GM12878 (cell line): ENCODE results near the gene HMCN1. TPM values are rescaled to one million over a fixed set of nuclear protein-coding genes. Genes with fewer than 3 reads are reported as not detected.

ENCODE experiments used
- BCL11A ChIP-seq: IDR thresholded peaks from 2 replicates; pipeline ENCODE4 v1.6.1; 2011; ENCODE audit warnings: low read depth, low read length
- CEBPB ChIP-seq, 2 experiments: fragments of 150-350 bp in 1 of 2; IDR thresholded peaks; 2 replicates each; pipeline ENCODE4 v1.6.1; 2012 to 2014; ENCODE audit warnings: low read depth in 2 of 2, low read length in 2 of 2, borderline replicate concordance in 1 of 2, inconsistent platforms in 1 of 2
- CHD2 ChIP-seq: IDR thresholded peaks from 2 replicates; pipeline ENCODE4 v1.6.1; 2011; ENCODE audit warnings: low read depth, low read length, improper control_type of control experiment, borderline replicate concordance
- CHD4 ChIP-seq: fragments of 200-600 bp; sonication (generic); IDR thresholded peaks from 2 replicates; pipeline ENCODE4 v1.6.1; 2016; ENCODE audit warnings: mild to moderate bottlenecking
- FOXM1 ChIP-seq: IDR thresholded peaks from 2 replicates; pipeline ENCODE4 v1.6.1; 2012; ENCODE audit warnings: low read depth, mild to moderate bottlenecking, inconsistent platforms, low read length, moderate library complexity
- HDAC6 ChIP-seq: fragments of 200-600 bp; sonication (generic); IDR thresholded peaks from one replicate; pipeline ENCODE4 v1.8.0; 2017; ENCODE audit warnings: antibody characterized with exemption; ENCODE audit not compliant: unreplicated experiment
- IKZF2 ChIP-seq, 2 experiments: fragments of 450-650 bp; IDR thresholded peaks; 2 replicates each; pipeline ENCODE4 v1.6.1; 2017; ENCODE audit warnings: mild to moderate bottlenecking in 2 of 2, moderate library complexity in 2 of 2
- IRF3 ChIP-seq: fragments of 450-650 bp; IDR thresholded peaks from 2 replicates; pipeline ENCODE4 v1.6.1; 2014; ENCODE audit warnings: mild to moderate bottlenecking
- LARP7 ChIP-seq: fragments of 450-650 bp; IDR thresholded peaks from 2 replicates; pipeline ENCODE4 v1.6.1; 2017; ENCODE audit warnings: mild to moderate bottlenecking
- MXI1 ChIP-seq: fragments of 150-350 bp; IDR thresholded peaks from 2 replicates; pipeline ENCODE4 v1.6.1; 2011; ENCODE audit warnings: low read depth, mild to moderate bottlenecking, inconsistent platforms, low read length, improper control_type of control experiment
- NFIC ChIP-seq: IDR thresholded peaks from 2 replicates; pipeline ENCODE4 v1.6.1; 2012; ENCODE audit warnings: low read depth, mild to moderate bottlenecking, inconsistent platforms, low read length, moderate library complexity
- POU2F2 ChIP-seq: IDR thresholded peaks from 3 replicates; pipeline ENCODE4 v1.6.1; 2011; ENCODE audit warnings: low read depth, mild to moderate bottlenecking, low read length, borderline replicate concordance
- RAD51 ChIP-seq: fragments of 450-650 bp; IDR thresholded peaks from 2 replicates; pipeline ENCODE4 v1.6.1; 2016; ENCODE audit warnings: moderate library complexity, mild to moderate bottlenecking, inconsistent platforms
- RUNX3 ChIP-seq: IDR thresholded peaks from 2 replicates; pipeline ENCODE4 v1.6.1; 2012; ENCODE audit warnings: low read length, inconsistent platforms
- SIX5 ChIP-seq: IDR thresholded peaks from 2 replicates; pipeline ENCODE4 v1.6.1; 2011; ENCODE audit warnings: mild to moderate bottlenecking, low read depth, low read length, moderate library complexity; ENCODE audit not compliant: severe bottlenecking
- SMAD1 ChIP-seq: fragments of 450-650 bp; IDR thresholded peaks from 2 replicates; pipeline ENCODE4 v1.6.1; 2018; ENCODE audit warnings: mild to moderate bottlenecking, low read depth; ENCODE audit not compliant: partially characterized antibody
- SMAD5 ChIP-seq: IDR thresholded peaks from 2 replicates; pipeline ENCODE4 v1.6.1; 2016; ENCODE audit warnings: antibody characterized with exemption, low read depth
- SMARCA5 ChIP-seq: fragments of 450-650 bp; IDR thresholded peaks from 2 replicates; pipeline ENCODE4 v1.6.1; 2017; ENCODE audit warnings: mild to moderate bottlenecking
- SMC3 ChIP-seq: IDR thresholded peaks from 2 replicates; pipeline ENCODE4 v1.6.1; 2011; ENCODE audit warnings: low read length, improper control_type of control experiment, borderline replicate concordance
- SRF ChIP-seq, 2 experiments: IDR thresholded peaks; 2 replicates each; pipeline ENCODE4 v1.6.1; 2011; ENCODE audit warnings: low read depth in 2 of 2, low read length in 2 of 2, mild to moderate bottlenecking in 1 of 2, moderate library complexity in 1 of 2
- ZBED1 ChIP-seq: IDR thresholded peaks from 2 replicates; pipeline ENCODE4 v1.6.1; 2016; ENCODE audit warnings: borderline replicate concordance
- polyA plus RNA-seq, 11 experiments: library from polyadenylated mRNA; depleted of rRNA in 4 of 11; unstranded in 6 of 11; stranded (reverse) in 5 of 11; fragments of >200 nt; fragmentation: Nextera tagmentation in 4 of 11; fragmentation: Illumina TruSeq in 1 of 11; extraction: Ambion mirVana in 4 of 11; extraction: Trizol in 1 of 11; gene quantifications; 1 replicate in 1 of 11; 2 replicates in 10 of 11; pipeline versions ENCODE4 v1.2.1 to v1.2.3, GENCODE V29; 2011 to 2016; ENCODE audit warnings: inconsistent platforms in 2 of 11, missing spikeins in 2 of 11, low read depth in 1 of 11
- total RNA-seq, 4 experiments: library from RNA; depleted of rRNA in 3 of 4; stranded (reverse); fragments of >200 nt in 3 of 4; fragmentation: Illumina TruSeq in 1 of 4; extraction: Trizol in 1 of 4; gene quantifications; 2 replicates each; pipeline versions ENCODE4 v1.2.1 to v1.2.3, GENCODE V29; 2013 to 2021
- TF ChIP-seq, protein P1 (sequence below): fragments of 150-350 bp; IDR thresholded peaks from 2 replicates; pipeline ENCODE4 v1.6.1; 2016; ENCODE audit warnings: low read depth, low read length
- TF ChIP-seq, protein P2 (sequence below): IDR thresholded peaks from 2 replicates; pipeline ENCODE4 v1.6.1; 2012; ENCODE audit warnings: low read depth, low read length, improper control_type of control experiment
- TF ChIP-seq, protein P3 (sequence below): fragments of 450-650 bp; IDR thresholded peaks from 2 replicates; pipeline ENCODE4 v1.6.1; 2018; ENCODE audit warnings: borderline replicate concordance, mild to moderate bottlenecking; ENCODE audit not compliant: partially characterized antibody

HMCN1 gene
- total and polyA plus RNA-seq, 10 of the 15 experiments (the other 5 are each of a cell fraction or from before 2014, with no cell fraction given): under 0.01 to 0.07 TPM; not detected in 8

GRCh38 chr1:185694081-185694480 is 40.1 kb upstream of the HMCN1 start (continued):
- TF ChIP-seq, protein P1, sequence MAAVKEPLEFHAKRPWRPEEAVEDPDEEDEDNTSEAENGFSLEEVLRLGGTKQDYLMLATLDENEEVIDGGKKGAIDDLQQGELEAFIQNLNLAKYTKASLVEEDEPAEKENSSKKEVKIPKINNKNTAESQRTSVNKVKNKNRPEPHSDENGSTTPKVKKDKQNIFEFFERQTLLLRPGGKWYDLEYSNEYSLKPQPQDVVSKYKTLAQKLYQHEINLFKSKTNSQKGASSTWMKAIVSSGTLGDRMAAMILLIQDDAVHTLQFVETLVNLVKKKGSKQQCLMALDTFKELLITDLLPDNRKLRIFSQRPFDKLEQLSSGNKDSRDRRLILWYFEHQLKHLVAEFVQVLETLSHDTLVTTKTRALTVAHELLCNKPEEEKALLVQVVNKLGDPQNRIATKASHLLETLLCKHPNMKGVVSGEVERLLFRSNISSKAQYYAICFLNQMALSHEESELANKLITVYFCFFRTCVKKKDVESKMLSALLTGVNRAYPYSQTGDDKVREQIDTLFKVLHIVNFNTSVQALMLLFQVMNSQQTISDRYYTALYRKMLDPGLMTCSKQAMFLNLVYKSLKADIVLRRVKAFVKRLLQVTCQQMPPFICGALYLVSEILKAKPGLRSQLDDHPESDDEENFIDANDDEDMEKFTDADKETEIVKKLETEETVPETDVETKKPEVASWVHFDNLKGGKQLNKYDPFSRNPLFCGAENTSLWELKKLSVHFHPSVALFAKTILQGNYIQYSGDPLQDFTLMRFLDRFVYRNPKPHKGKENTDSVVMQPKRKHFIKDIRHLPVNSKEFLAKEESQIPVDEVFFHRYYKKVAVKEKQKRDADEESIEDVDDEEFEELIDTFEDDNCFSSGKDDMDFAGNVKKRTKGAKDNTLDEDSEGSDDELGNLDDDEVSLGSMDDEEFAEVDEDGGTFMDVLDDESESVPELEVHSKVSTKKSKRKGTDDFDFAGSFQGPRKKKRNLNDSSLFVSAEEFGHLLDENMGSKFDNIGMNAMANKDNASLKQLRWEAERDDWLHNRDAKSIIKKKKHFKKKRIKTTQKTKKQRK: no peak
- TF ChIP-seq SMAD5 (no peak), IKZF2 (IDR thresholded peaks at IDR 0.05) (no peak), RAD51 (no peak), POU2F2 (0 out of 3 replicates have a peak, but pooled peaks have one; percentile 14), NFIC (0 out of 2 replicates have a peak, but pooled peaks have one; percentile 19), LARP7 (no peak), SIX5 (no peak), ZBED1 (no peak), FOXM1 (no peak), SMC3 (no peak), SMARCA5 (no peak), CEBPB (IDR thresholded peaks at IDR 0.05; ENCODE audit: borderline replicate concordance in 1 of 2, low read depth in 2 of 2, low read length in 2 of 2) (no peak), HDAC6 (no peak), SMAD1 (no peak), RUNX3 (peak; percentile 53), CHD2 (no peak), SRF (IDR thresholded peaks at IDR 0.05; ENCODE audit: low read depth in 2 of 2, low read length in 2 of 2) (peak; percentile 85 to 96), CHD4 (no peak), BCL11A (no peak), MXI1 (no peak), IRF3 (no peak)
- TF ChIP-seq, protein P2, sequence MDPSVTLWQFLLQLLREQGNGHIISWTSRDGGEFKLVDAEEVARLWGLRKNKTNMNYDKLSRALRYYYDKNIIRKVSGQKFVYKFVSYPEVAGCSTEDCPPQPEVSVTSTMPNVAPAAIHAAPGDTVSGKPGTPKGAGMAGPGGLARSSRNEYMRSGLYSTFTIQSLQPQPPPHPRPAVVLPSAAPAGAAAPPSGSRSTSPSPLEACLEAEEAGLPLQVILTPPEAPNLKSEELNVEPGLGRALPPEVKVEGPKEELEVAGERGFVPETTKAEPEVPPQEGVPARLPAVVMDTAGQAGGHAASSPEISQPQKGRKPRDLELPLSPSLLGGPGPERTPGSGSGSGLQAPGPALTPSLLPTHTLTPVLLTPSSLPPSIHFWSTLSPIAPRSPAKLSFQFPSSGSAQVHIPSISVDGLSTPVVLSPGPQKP: 0 out of 2 replicates have a peak, but pooled peaks have one; percentile 31
- TF ChIP-seq, protein P3, sequence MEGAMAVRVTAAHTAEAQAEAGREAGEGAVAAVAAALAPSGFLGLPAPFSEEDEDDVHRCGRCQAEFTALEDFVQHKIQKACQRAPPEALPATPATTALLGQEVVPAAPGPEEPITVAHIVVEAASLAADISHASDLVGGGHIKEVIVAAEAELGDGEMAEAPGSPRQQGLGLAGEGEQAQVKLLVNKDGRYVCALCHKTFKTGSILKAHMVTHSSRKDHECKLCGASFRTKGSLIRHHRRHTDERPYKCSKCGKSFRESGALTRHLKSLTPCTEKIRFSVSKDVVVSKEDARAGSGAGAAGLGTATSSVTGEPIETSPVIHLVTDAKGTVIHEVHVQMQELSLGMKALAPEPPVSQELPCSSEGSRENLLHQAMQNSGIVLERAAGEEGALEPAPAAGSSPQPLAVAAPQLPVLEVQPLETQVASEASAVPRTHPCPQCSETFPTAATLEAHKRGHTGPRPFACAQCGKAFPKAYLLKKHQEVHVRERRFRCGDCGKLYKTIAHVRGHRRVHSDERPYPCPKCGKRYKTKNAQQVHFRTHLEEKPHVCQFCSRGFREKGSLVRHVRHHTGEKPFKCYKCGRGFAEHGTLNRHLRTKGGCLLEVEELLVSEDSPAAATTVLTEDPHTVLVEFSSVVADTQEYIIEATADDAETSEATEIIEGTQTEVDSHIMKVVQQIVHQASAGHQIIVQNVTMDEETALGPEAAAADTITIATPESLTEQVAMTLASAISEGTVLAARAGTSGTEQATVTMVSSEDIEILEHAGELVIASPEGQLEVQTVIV: no peak
